H1 (cell line): Measurements from ENCODE around the gene PRKRIP1. TPM values are rescaled to one million over a fixed set of nuclear protein-coding genes. Genes with fewer than 3 reads are reported as not detected.
A peak's percentile ranks its signal among the peaks of the same experiment; 100 is the strongest.

Experiments
- RNF2 ChIP-seq: fragments of 200-900, 300-1000 bp; sonication (generic); IDR thresholded peaks from 2 replicates; pipeline ENCODE4 v1.7.1; 2016; ENCODE audit warnings: borderline replicate concordance, low read depth, mild to moderate bottlenecking, antibody characterized with exemption, low read length; ENCODE audit not compliant: poor library complexity, severe bottlenecking; ENCODE audit errors: missing control alignments
- RXRA ChIP-seq: IDR thresholded peaks from 2 replicates; pipeline ENCODE4 v1.6.1; 2011; ENCODE audit warnings: low read depth, mild to moderate bottlenecking, low read length, moderate library complexity; ENCODE audit not compliant: insufficient read depth
- SAP30 ChIP-seq: fragments of 300-600 bp; sonication (generic); IDR thresholded peaks from 2 replicates; pipeline ENCODE4 v1.7.1; 2012; ENCODE audit warnings: low read length, moderate library complexity, mild to moderate bottlenecking, inconsistent platforms; ENCODE audit not compliant: insufficient read depth, insufficient replicate concordance
- USF2 ChIP-seq: IDR thresholded peaks from 2 replicates; pipeline ENCODE4 v1.6.1; 2011; ENCODE audit warnings: low read length, improper control_type of control experiment
- polyA plus RNA-seq, 7 experiments: library from polyadenylated mRNA; depleted of rRNA in 3 of 7; stranded (reverse) in 5 of 7; unstranded in 2 of 7; fragments of >200 nt in 5 of 7; fragments of 200-250 nt in 2 of 7; gene quantifications; 1 replicate in 5 of 7; 2 replicates in 1 of 7; 4 replicates in 1 of 7; pipeline versions ENCODE4 v1.2.1 to v1.2.3, GENCODE V29; 2011 to 2013; ENCODE audit warnings: missing spikeins in 2 of 7, mixed read lengths in 2 of 7
- total RNA-seq: library from RNA; stranded (reverse); fragmentation: NEBNext Ultra II Directional; extraction: Animal tissue kit (Norgen Biotek cat#: 25700); gene quantifications from 2 replicates; pipeline ENCODE4 v1.2.1, GENCODE V29; 2021

Gene PRKRIP1
- total and polyA plus RNA-seq, 2 of the 8 experiments (the other 6 are each of a cell fraction or from before 2014, with no cell fraction given): 11.1 to 22.0 TPM

- TF ChIP-seq RXRA: no peak
- no peak for TF ChIP-seq RNF2
- TF ChIP-seq SAP30: no peak
- peak; percentile 77 for TF ChIP-seq USF2
These were observed 37.3 kb downstream of the PRKRIP1 start, which contains the start of gene ORAI2 (continued) for GRCh38 chr7:102433219-102434038.
